GM19468 (cell line): ENCODE measurements around the gene COPS9.

ENCODE experiments used
- ATAC-seq: cut with Tn5 transposase; IDR thresholded peaks from one replicate; pipeline ENCODE4 v1.9.1; 2021; ENCODE audit warnings: mild to moderate bottlenecking, moderate library complexity, moderate number of reproducible peaks; ENCODE audit not compliant: unreplicated experiment; ENCODE audit errors: extremely low read depth

COPS9 gene

DNA sequence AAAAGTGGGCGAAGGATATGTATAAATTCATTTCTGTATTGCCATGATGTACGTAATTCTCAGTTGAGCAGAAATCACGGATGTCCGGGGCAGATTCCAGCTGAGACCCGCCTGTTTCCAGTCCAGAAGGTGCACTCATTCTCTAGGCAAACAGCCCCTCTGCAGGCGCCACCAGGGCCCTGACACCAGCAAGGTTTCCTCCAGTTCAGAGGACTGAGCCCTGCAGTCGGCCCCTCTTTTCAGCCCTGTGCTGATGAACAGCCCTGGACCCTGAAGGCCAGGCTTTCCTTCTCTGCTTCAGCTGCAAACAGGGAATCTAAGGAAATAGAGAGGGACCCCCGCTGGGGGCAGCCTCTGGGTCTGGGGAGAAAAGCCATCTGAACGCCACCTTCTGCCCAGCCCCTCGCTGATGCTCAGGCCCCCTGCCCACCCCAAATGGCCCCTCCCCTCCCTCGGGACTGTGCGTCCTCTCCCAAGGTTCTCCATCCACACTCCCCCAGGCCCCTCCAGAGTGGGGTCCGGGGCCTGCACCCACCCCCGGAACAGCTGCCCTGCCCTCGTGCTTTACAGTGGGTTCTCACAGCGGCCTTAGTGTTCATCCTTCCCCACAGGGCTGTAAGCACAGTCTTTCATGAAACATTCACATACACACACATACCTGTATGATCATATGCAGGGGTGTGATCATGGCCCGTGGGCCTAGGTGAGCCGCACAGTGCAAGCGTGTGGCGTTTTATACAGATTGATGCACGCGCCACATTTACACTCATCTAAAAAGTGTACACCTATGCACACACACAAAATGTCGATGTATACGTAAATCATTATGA lies 12.1 kb downstream of the COPS9 start:
- ATAC-seq = no peak

GRCh38 chr2:240121675-240122074 lies 14.4 kb downstream of the COPS9 start:
- ATAC-seq = no peak

DNA sequence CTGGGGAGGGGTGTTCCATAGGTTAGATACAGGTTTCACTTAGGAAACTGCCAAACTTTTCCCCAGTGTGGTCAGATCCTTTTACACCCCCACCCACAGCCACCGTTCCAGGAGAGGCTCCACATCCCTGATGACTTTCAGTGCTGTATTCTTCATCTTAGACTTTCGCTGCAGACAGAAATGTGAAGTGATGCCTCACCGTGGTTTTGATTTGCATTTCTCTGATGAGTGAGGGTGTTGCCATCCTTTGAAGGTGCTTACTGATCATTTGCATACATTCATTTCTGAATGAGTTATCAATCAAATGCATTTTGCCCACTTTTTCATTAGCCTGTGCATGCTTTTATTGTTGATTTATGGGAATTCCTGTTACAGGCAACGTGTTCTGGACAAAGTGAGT lies 14.9 kb downstream of the COPS9 start:
- ATAC-seq = peak; percentile 76

DNA sequence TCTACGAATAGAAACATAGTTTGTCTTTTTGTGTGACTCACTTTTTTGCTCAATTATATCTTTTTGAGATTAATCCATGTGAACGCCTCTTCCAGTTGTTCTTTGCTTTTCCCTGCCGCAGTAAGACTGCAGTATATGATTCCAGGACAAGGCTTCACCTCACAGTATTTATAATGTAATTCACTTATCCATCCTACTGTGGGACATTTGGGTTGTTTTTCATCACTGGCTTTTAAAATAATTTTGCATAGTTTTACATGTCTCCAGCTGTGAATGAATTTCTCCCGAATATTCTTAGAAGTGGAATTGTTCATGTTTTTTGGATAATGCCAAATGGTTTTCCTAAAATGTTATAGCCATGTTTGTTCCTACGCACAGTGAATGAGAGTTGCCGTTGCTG lies 21.9 kb downstream of the COPS9 start:
- no peak for ATAC-seq

- no peak for ATAC-seq
These were observed 23.0 kb downstream of the COPS9 start for GRCh38 chr2:240112914-240113690.

GRCh38 chr2:240111253-240111652 lies 24.9 kb downstream of the COPS9 start:
- ATAC-seq = no peak

DNA sequence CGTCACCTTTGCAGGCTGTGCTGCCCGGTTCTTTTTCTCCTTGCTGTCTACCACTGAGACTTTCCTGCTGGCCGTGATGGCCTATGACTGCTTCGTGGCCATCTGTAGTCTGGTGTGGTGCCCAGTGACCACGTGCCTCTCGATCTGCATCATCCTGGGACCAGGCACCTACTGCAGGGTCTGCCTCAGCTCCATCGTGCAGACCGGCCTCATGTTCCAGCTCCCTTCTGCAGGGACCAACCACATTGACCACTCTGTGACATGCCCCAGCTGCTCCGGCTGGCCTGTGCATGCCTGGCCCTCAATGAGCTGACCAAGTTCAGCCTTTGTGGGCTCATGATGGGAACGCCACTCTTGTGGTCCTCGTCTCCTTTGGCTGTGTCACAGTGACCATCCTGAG lies 26.7 kb downstream of the COPS9 start:
- ATAC-seq = no peak

GRCh38 chr2:240107477-240107796 lies 28.7 kb downstream of the COPS9 start:
- no peak for ATAC-seq

DNA sequence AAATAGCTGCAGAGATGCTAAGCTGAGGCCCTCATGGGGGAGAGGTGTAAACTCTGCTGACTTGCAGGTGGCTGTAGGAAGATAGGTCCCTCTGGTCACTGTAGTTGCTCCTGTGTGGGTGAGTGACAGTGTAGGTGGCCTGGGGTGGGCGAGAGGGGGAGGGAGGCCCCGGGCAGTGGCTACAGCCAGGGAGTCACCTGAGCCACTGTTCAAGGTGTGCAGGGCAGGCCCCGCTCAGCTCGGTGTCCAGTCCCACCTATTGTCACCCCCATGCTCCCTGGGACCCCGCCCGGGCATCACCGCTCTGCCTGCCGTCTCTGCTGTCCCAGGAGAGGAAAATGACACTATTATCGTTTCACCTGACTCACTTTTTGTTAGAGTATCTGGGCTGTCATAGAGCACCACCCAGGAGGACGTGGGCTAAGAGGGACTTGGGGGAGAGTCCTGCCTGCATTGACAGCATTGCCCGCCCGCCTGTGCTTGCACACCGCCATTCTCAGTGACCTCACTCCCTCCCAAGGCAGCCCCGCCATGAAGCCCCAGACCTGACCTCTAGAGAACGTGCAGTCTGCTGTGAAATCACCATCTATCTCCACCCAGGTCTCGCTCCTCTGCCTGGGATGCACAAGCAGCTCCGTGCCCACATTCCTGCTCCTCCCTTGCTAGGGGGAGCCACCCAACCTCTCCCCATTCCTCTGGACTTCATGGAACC lies 29.2 kb downstream of the COPS9 start:
- ATAC-seq = no peak

DNA sequence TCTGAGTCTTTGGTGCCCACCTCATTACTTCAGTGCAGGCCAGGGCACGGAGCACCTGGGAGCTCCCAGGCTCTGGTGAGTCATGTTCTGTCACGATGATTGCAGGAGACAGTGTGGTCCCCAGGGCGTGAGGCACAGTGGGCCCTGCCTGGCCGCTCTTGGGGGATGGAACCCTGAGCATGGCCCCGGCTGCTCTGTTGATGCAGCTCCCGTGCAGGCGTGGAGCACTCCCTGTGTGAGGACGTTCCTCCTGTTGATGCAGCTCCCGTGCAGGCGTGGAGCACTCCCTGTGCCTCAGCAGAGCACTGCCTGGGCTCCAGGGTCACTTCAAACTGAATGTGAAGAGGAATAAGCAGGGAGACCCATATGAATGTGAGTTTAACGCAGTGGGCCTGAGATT lies 30.1 kb downstream of the COPS9 start:
- no peak for ATAC-seq

DNA sequence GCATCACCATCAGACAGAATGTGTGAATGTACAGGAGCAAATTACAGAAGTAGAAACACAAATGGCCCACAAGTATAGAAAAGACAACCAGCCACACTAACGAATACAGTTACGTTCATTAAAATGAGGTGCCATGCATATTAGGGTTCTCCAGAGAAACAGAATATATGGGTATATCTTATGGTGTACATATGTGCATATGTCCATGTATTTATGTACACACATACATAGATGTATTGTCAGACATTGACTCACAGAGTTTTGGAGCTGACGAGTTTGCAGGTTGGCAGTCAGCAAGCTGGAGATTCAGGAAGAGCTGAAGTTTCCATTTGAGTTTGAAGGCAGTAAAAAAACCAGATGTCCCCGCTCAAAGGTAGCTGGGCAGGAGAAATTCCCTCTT lies 33.0 kb downstream of the COPS9 start:
- ATAC-seq = no peak

DNA sequence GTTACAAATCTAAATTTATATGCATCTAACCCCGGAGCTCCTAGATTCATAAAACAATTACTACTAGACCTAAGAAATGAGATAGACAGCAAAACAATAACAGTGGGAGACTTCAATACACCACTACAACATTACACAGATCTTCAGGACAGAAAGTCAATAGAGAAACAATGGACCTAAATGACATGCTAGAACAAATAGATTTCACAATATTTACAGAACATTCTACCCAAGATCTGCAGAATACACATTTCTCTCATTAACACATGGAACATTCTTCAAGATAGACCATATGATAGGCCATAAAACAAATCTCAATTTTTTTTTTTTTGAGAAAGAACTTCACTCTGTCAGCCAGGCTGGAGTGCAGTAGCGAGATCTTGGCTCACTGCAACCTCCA lies 37.8 kb downstream of the COPS9 start:
- ATAC-seq = no peak

GRCh38 chr2:240095556-240096523 lies 40.3 kb downstream of the COPS9 start:
- ATAC-seq = no peak

GRCh38 chr2:240089306-240089705 lies 46.8 kb downstream of the COPS9 start:
- no peak for ATAC-seq

GRCh38 chr2:240086563-240086962 lies 49.5 kb downstream of the COPS9 start:
- no peak for ATAC-seq
